Stimulated activated naive CD8-positive, alpha-beta T cell treated with anti-CD3 and anti-CD28 coated beads, Interleukin-15, Interleukin-2, amounts not matched to agents 100 ng/mL and 50 ng/mL, for 24 hours (primary cell): ENCODE measurements around the gene FDCSP.

Source experiments
- H3K27ac Mint-ChIP-seq: one replicate; pipeline ENCODE4 v1.8.0; 2021; ENCODE audit warnings: mild to moderate bottlenecking, mixed read lengths
- H3K27me3 Mint-ChIP-seq: one replicate; pipeline ENCODE4 v1.8.0; 2021; ENCODE audit warnings: mixed read lengths
- H3K36me3 Mint-ChIP-seq: one replicate; pipeline ENCODE4 v1.8.0; 2021; ENCODE audit warnings: low read depth, mixed read lengths
- H3K4me1 Mint-ChIP-seq: one replicate; pipeline ENCODE4 v1.8.0; 2021; ENCODE audit warnings: low read depth, mixed read lengths
- H3K4me3 Mint-ChIP-seq: one replicate; pipeline ENCODE4 v1.8.0; 2021; ENCODE audit warnings: mild to moderate bottlenecking, mixed read lengths
- H3K9me3 Mint-ChIP-seq: one replicate; pipeline ENCODE4 v1.8.0; 2021; ENCODE audit warnings: mixed read lengths

The FDCSP gene

GRCh38 chr4:70280567-70280966 is 54.6 kb downstream of the FDCSP start:
- Mint-ChIP-seq H3K36me3 (no peaks in the 10 kb centered on the region), H3K4me3 (no peak overlapping the region)

More at GRCh38 chr4:70280567-70280966, 54.6 kb downstream of the FDCSP start:
- Mint-ChIP-seq H3K4me1 (no peaks in the 10 kb centered on the region), H3K27me3 (no peaks in the 10 kb centered on the region), H3K9me3 (no peaks in the 10 kb centered on the region), H3K27ac (no peak overlapping the region)
